Activated CD8-positive, alpha-beta T cell treated with anti-CD3 and anti-CD28 coated beads for 36 hours (primary cell): ENCODE data around the gene ZNF664. TPM values are rescaled to one million over a fixed set of nuclear protein-coding genes. Genes with fewer than 3 reads are reported as not detected.

Source experiments
- ATAC-seq: fragments of 200-7000 bp; cut with Tn5 transposase; one replicate; pipeline ENCODE4 v1.10.0; 2021; ENCODE audit warnings: mild to moderate bottlenecking, moderate library complexity
- CTCF ChIA-PET: fragments of 350-600 bp; sonication (Branson Sonifier 250); formaldehyde crosslinking; loops from one replicate; lab custom pipeline; 2021; ENCODE audit warnings: antibody characterized with exemption; lab: Charles Lee
- POLR2A ChIA-PET: fragments of 350-600 bp; sonication (Branson Sonifier 250); formaldehyde crosslinking; loops from one replicate; lab custom pipeline; 2021; ENCODE audit warnings: antibody characterized with exemption; lab: Charles Lee
- DNase-seq: peaks from one replicate; pipeline ENCODE4 v3.0.0-alpha.2; 2020
- H3K27ac Mint-ChIP-seq: one replicate; pipeline ENCODE4 v1.8.0; 2021; ENCODE audit warnings: mild to moderate bottlenecking, mixed read lengths
- H3K27me3 Mint-ChIP-seq: one replicate; pipeline ENCODE4 v1.8.0; 2021; ENCODE audit warnings: mixed read lengths
- H3K36me3 Mint-ChIP-seq: one replicate; pipeline ENCODE4 v1.8.0; 2021; ENCODE audit warnings: low read depth, mixed read lengths
- H3K4me1 Mint-ChIP-seq: one replicate; pipeline ENCODE4 v1.8.0; 2021; ENCODE audit warnings: low read depth, mixed read lengths
- H3K4me3 Mint-ChIP-seq: one replicate; pipeline ENCODE4 v1.8.0; 2021; ENCODE audit warnings: mild to moderate bottlenecking, moderate library complexity, mixed read lengths
- H3K9me3 Mint-ChIP-seq: one replicate; pipeline ENCODE4 v1.8.0; 2021; ENCODE audit warnings: mixed read lengths
- CTCF ChIP-seq: fragments of 200-600 bp; IDR thresholded peaks from one replicate; pipeline ENCODE4 v1.8.0; 2022; ENCODE audit warnings: antibody characterized with exemption, mild to moderate bottlenecking
- intact Hi-C: fragments of 100-400 bp; cut with micrococcal nuclease; formaldehyde crosslinking; loops from one replicate; pipeline ENCODE4 v1.10.0; 2022
- total RNA-seq, 2 experiments: library from RNA; stranded (reverse); gene quantifications; one replicate each; pipeline ENCODE4 v1.2.3, GENCODE V29; 2021

The ZNF664 gene
- total RNA-seq, 2 experiments from 2014 or later = 52.9 to 53.4 TPM

GRCh38 chr12:124035163-124035562 lies 62.1 kb downstream of the ZNF664 start:
- no peak overlapping the region for H3K27ac Mint-ChIP-seq
- no peaks in the 10 kb centered on the region for H3K36me3 Mint-ChIP-seq
- no peaks in the 10 kb centered on the region for H3K27me3 Mint-ChIP-seq
- ChIA-PET CTCF (interaction anchor here (1.0 to 2.2 kb wide), 4 partner anchors 18 to 285 kb away, joined by 3 to 13 read pairs (median 8); no protein-coding TSS in a partner anchor), POLR2A (no interaction called here)
- no peak for ATAC-seq
- no peaks in the 10 kb centered on the region for H3K4me1 Mint-ChIP-seq
- no peak for TF ChIP-seq CTCF
- no peak for DNase-seq
- H3K4me3 Mint-ChIP-seq = no peak overlapping the region
- H3K9me3 Mint-ChIP-seq = no peaks in the 10 kb centered on the region
- intact Hi-C loops = no loop called here

- Mint-ChIP-seq H3K27me3 (no peaks in the 10 kb centered on the region), H3K4me3 (no peak overlapping the region), H3K36me3 (no peaks in the 10 kb centered on the region), H3K27ac (no peak overlapping the region), H3K9me3 (no peaks in the 10 kb centered on the region), H3K4me1 (no peaks in the 10 kb centered on the region)
- ATAC-seq (no peak), DNase-seq (no peak)
- POLR2A ChIA-PET = no interaction called here
- CTCF ChIA-PET = interaction anchor here (0.7 to 2.8 kb wide), 17 partner anchors 8 to 736 kb away, joined by 3 to 13 read pairs (median 5); no protein-coding TSS in a partner anchor
- intact Hi-C loops = loop anchor here (2.0 kb wide), 2 partner anchors 285 to 737 kb away; no protein-coding TSS in a partner anchor
- TF ChIP-seq CTCF = no peak
Measured at GRCh38 chr12:124036171-124036598, 63.2 kb downstream of the ZNF664 start.

- intact Hi-C loops = loop anchor here (2.0 kb wide), 2 partner anchors 284 to 736 kb away; no protein-coding TSS in a partner anchor
- ChIA-PET CTCF (interaction anchor here (0.7 to 2.8 kb wide), 16 partner anchors 8 to 735 kb away, joined by 3 to 13 read pairs (median 5); no protein-coding TSS in a partner anchor), POLR2A (no interaction called here)
- H3K4me1 Mint-ChIP-seq = no peaks in the 10 kb centered on the region
- no peak overlapping the region for H3K27ac Mint-ChIP-seq
- TF ChIP-seq CTCF = peak; percentile 99
- H3K27me3 Mint-ChIP-seq = no peaks in the 10 kb centered on the region
- H3K36me3 Mint-ChIP-seq = no peaks in the 10 kb centered on the region
- H3K4me3 Mint-ChIP-seq = no peak overlapping the region
- peak; percentile 54 for DNase-seq
- H3K9me3 Mint-ChIP-seq = no peaks in the 10 kb centered on the region
- peak; percentile 62 for ATAC-seq
Measured at GRCh38 chr12:124036657-124037109, 63.7 kb downstream of the ZNF664 start.

- POLR2A ChIA-PET = no interaction called here
- CTCF ChIA-PET = interaction anchor here (1.1 to 2.8 kb wide), 9 partner anchors 9 to 728 kb away, joined by 3 to 13 read pairs (median 10); no protein-coding TSS in a partner anchor
- no peak for ATAC-seq
- Mint-ChIP-seq H3K27ac (no peak overlapping the region), H3K4me1 (no peaks in the 10 kb centered on the region), H3K4me3 (no peak overlapping the region), H3K36me3 (no peaks in the 10 kb centered on the region), H3K27me3 (no peaks in the 10 kb centered on the region), H3K9me3 (no peaks in the 10 kb centered on the region)
- intact Hi-C loops = loop anchor here (2.0 kb wide), 2 partner anchors 283 to 735 kb away; no protein-coding TSS in a partner anchor
- no peak for TF ChIP-seq CTCF
- no peak for DNase-seq
Measured at GRCh38 chr12:124037331-124037730, 64.3 kb downstream of the ZNF664 start.

GRCh38 chr12:124039276-124039675 lies 66.3 kb downstream of the ZNF664 start:
- intact Hi-C loops = no loop called here
- ChIA-PET CTCF (interaction anchor here (0.7 to 1.8 kb wide), 8 partner anchors 9 to 732 kb away, joined by 3 to 5 read pairs (median 3); no protein-coding TSS in a partner anchor), POLR2A (interaction anchor here (0.8 kb wide), 1 partner anchor 283 kb away, joined by 3 read pairs; no protein-coding TSS in a partner anchor)

More at GRCh38 chr12:124039276-124039675, 66.3 kb downstream of the ZNF664 start:
- Mint-ChIP-seq H3K36me3 (no peaks in the 10 kb centered on the region), H3K9me3 (no peaks in the 10 kb centered on the region), H3K4me3 (no peak overlapping the region), H3K27ac (no peak overlapping the region), H3K27me3 (no peaks in the 10 kb centered on the region), H3K4me1 (peaks cover 5% of the 10 kb centered on the region)
- ATAC-seq = no peak
- TF ChIP-seq CTCF = no peak
- no peak for DNase-seq
